ENCODE results near the gene KRTCAP3. TPM values are rescaled to one million over a fixed set of nuclear protein-coding genes. Genes with fewer than 3 reads are reported as not detected.

The KRTCAP3 gene
- total and polyA plus RNA-seq, 2 of the 8 experiments (the other 6 are each of a cell fraction or from before 2014, with no cell fraction given): 55.4 to 72.5 TPM

DNA sequence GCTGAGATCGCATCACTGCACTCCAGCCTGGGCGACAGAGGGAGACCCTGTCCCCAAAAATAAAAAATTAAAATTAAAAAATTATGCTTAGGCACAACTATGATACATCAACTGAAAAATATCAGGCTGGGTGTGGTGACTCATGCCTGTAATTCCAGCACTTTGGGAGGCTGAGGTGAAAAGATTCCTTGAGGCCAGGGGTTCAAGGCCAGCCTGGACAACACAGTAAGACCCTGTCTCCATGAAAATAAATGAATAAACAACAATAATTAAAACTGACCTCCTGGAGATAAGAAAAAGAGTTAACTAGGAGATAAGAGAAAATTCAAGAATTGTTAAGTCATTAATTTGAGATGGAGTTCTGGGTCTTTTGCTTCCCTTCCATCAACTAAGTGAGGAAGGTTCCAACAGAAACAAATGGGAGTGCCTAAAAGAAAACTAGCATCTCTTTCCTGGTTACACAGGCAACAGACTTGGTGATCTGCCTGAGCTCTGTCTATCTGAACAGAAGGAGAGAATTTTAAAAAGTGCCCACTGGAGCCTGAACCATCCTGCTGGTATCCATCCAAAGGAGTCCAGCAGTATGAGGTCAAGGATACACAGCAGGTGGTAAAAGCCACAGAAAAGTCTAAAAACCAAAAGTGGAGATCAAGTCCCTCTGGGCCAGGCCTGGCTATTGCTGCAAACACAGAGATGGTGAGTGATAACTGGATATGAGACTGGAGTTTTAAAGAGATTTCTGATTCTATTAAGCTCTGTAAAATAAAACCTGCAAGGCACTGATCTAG, 41.6 kb upstream of the KRTCAP3 start:
- ChIA-PET POLR2A (ENCODE audit: partially characterized antibody) (interaction anchor here (4.1 kb wide), 1 partner anchor 9 kb away, joined by 18 read pairs; the partner anchor contains the start of gene PPM1G), CTCF (ENCODE audit: partially characterized antibody) (no interaction called here)
- peaks cover 4 to 10% of the 10 kb centered on the region in 2 experiments for H4K20me1 ChIP-seq (replicated peaks in 1 of 2; ENCODE audit: control insufficient read depth in 1 of 2, insufficient read depth in 2 of 2, low read length in 2 of 2)
- H3K9ac ChIP-seq (replicated peaks in 1 of 4; ENCODE audit: extremely low read depth in 1 of 4, low read depth in 3 of 4, low read length in 3 of 4): no peak overlapping the region
- H3K4ac ChIP-seq (replicated peaks; ENCODE audit: insufficient read length, low read depth, low read length): no peak overlapping the region
- no peaks in the 10 kb centered on the region; the same call in none of the 2 replicates for H3K79me1 ChIP-seq (ENCODE audit: low read depth, low read length)
- no peak overlapping the region for H2BK15ac ChIP-seq (ENCODE audit: low read length)
- no peak overlapping the region for H2BK20ac ChIP-seq (ENCODE audit: low read length)
- no peak overlapping the region for H3K14ac ChIP-seq (ENCODE audit: insufficient read length)
- H3K27me3 ChIP-seq (replicated peaks in 1 of 4; ENCODE audit: control insufficient read depth in 3 of 4, extremely low read depth in 1 of 4, insufficient read depth in 3 of 4, low read length in 3 of 4): no peaks in the 10 kb centered on the region
- 95% methylated on average over 2 of the region's 2 CpGs; no CpG with 5 or more reads in 1 of the 2 experiments for WGBS, 2 experiments (ENCODE audit: extremely low coverage in 1 of 2, insufficient coverage in 1 of 2, insufficient read length in 1 of 2, insufficient replicate concordance in 2 of 2, low coverage in 1 of 2, low lambda C conversion rate in 2 of 2, missing lambda C conversion rate in 1 of 2)
- no peak overlapping the region for H2BK5ac ChIP-seq (ENCODE audit: low read depth, low read length)
- FAIRE-seq: no peak
- H2BK120ac ChIP-seq (replicated peaks; ENCODE audit: low read depth, low read length): no peak overlapping the region
- no peaks in the 10 kb centered on the region for H3K4me1 ChIP-seq (replicated peaks in 1 of 4; ENCODE audit: control insufficient read depth in 3 of 4, insufficient read depth in 4 of 4, low read length in 3 of 4)
- no peak for DNase-seq (ENCODE audit: low read depth in 1 of 2, low spot score in 2 of 2)
- no peak overlapping the region for H4K5ac ChIP-seq (ENCODE audit: insufficient read length, low read depth, low read length)
- TF ChIP-seq CHD2 (IDR thresholded peaks at IDR 0.05; ENCODE audit: low read length): no peak
- TF ChIP-seq EZH2 (IDR thresholded peaks at IDR 0.05; ENCODE audit: low read depth, low read length, severe bottlenecking): no peak
- H2AK5ac ChIP-seq (ENCODE audit: low read depth, low read length): no peak overlapping the region
- H3K36me3 ChIP-seq (ENCODE audit: control insufficient read depth in 2 of 4, insufficient read depth in 4 of 4, low read length in 3 of 4): peaks cover 0 to 2% (median 0%) of the 10 kb centered on the region in 4 experiments; a peak in 1 of 8 replicates
- no peak overlapping the region for H3K4me2 ChIP-seq (ENCODE audit: insufficient read depth in 1 of 2, low read depth in 2 of 2, low read length in 2 of 2)
- H3K56ac ChIP-seq (replicated peaks; ENCODE audit: insufficient read length, low read depth, low read length): no peak overlapping the region
- H3K23me2 ChIP-seq (ENCODE audit: low read depth, low read length): no peaks in the 10 kb centered on the region
- H2AFZ ChIP-seq (ENCODE audit: low read length): no peak overlapping the region
- H3K9me3 ChIP-seq (ENCODE audit: insufficient read depth in 2 of 2, low read depth in 1 of 2, low read length in 1 of 2): no peaks in the 10 kb centered on the region
- H2BK12ac ChIP-seq (ENCODE audit: low read depth, low read length): no peak overlapping the region
- H4K91ac ChIP-seq (replicated peaks; ENCODE audit: insufficient read length, low read length): no peak overlapping the region
- no peak overlapping the region for H3K18ac ChIP-seq (ENCODE audit: extremely low read depth, low read length)
- H3K27ac ChIP-seq (ENCODE audit: low read depth, low read length): no peak overlapping the region
- H4K8ac ChIP-seq (ENCODE audit: extremely low read depth, insufficient read depth, low read length): no peak overlapping the region
- no peak overlapping the region for H3K4me3 ChIP-seq (ENCODE audit: extremely low read depth in 1 of 4, insufficient read depth in 2 of 4, low read depth in 3 of 4, low read length in 4 of 4)
- no peak overlapping the region for H3K23ac ChIP-seq (ENCODE audit: insufficient read length)
- peaks cover 30 to 99% of the 10 kb centered on the region in 2 experiments for H3K79me2 ChIP-seq (ENCODE audit: control insufficient read depth in 1 of 2, insufficient read depth in 2 of 2, low read length in 2 of 2)
